GM12878 (cell line): Measurements from ENCODE around the gene HSPB1. TPM values are rescaled to one million over a fixed set of nuclear protein-coding genes. Genes with fewer than 3 reads are reported as not detected.

Source experiments
- ATAC-seq: fragments of 200-7000 bp; cut with Tn5 transposase; 3 replicates; pipeline ENCODE4 v1.9.1; 2020; ENCODE audit warnings: mild to moderate bottlenecking, moderate library complexity
- BruUV-seq: library from RNA; stranded (reverse); fragments of 400-500 nt; replicated peaks from 2 replicates; lab custom pipeline; 2021; lab: Mats Ljungman, UMichigan
- CTCF ChIA-PET: fragments of 300-600 bp; sonication (Branson Sonifier 250); formaldehyde crosslinking; extraction: SDS; loops from one replicate; lab custom pipeline; 2021; ENCODE audit warnings: inconsistent platforms; lab: Yijun Ruan, JAX
- POLR2A ChIA-PET: fragments of 350-600 bp; formaldehyde crosslinking; extraction: SDS; loops from one replicate; lab custom pipeline; 2021; ENCODE audit warnings: inconsistent platforms; lab: Charles Lee
- RAD21 ChIA-PET: fragments of 300-600 bp; sonication (Branson Sonifier 250); formaldehyde crosslinking; loops from one replicate; lab custom pipeline; 2023; ENCODE audit warnings: antibody characterized with exemption; ENCODE audit not compliant: unreplicated experiment; lab: Charles Lee
- SMC1A ChIA-PET: fragments of 300-600 bp; sonication (Branson Sonifier 250); formaldehyde crosslinking; loops from one replicate; lab custom pipeline; 2023; ENCODE audit not compliant: unreplicated experiment, uncharacterized antibody; lab: Charles Lee
- DNase-seq: peaks from one replicate; pipeline ENCODE4 v3.0.0-alpha.2; 2011; ENCODE audit warnings: low read depth, low spot score
- FAIRE-seq: peaks from 3 replicates; lab custom pipeline; 2011; peaks lifted over from hg19 to GRCh38; lab: Jason Lieb, UNC
- H2AFZ ChIP-seq: 2 replicates; pipeline ENCODE4 v1.6.0; 2011; ENCODE audit warnings: low read depth, low read length, control low read depth; ENCODE audit not compliant: control insufficient read depth
- H3K27ac ChIP-seq: 2 replicates; pipeline ENCODE4 v1.5.1; 2011; ENCODE audit warnings: control low read depth; ENCODE audit not compliant: control insufficient read depth, insufficient read depth
- H3K27me3 ChIP-seq, 2 experiments: replicated peaks in 1 of 2; 2 replicates each; pipeline versions ENCODE4 v1.6.0 to v1.6.1; 2011; ENCODE audit warnings: low read length in 1 of 2; ENCODE audit not compliant: control insufficient read depth in 2 of 2, insufficient read depth in 2 of 2
- H3K36me3 ChIP-seq, 2 experiments: 2 replicates each; pipeline ENCODE4 v1.5.1; 2011; ENCODE audit warnings: low read length in 1 of 2; ENCODE audit not compliant: control insufficient read depth in 2 of 2, insufficient read depth in 2 of 2
- H3K4me1 ChIP-seq: 2 replicates; pipeline ENCODE4 v1.6.1; 2011; ENCODE audit warnings: mild to moderate bottlenecking, low read length, moderate library complexity, mixed read lengths; ENCODE audit not compliant: control insufficient read depth, insufficient read depth
- H3K4me2 ChIP-seq: 2 replicates; pipeline ENCODE4 v1.6.0; 2011; ENCODE audit warnings: control low read depth; ENCODE audit not compliant: control insufficient read depth, insufficient read depth
- H3K4me3 ChIP-seq: fragments of 200-600 bp; sonication (generic); 2 replicates; pipeline ENCODE4 v1.5.1; 2016
- H3K79me2 ChIP-seq: 2 replicates; pipeline ENCODE4 v1.6.0; 2011; ENCODE audit warnings: low read length; ENCODE audit not compliant: control insufficient read depth, insufficient read depth
- H3K9ac ChIP-seq: 2 replicates; pipeline ENCODE4 v1.8.0; 2011; ENCODE audit warnings: low read length, control low read depth, mixed read lengths; ENCODE audit not compliant: control insufficient read depth, insufficient read depth
- H3K9me3 ChIP-seq: replicated peaks from 3 replicates; pipeline ENCODE4 v1.5.1; 2011; ENCODE audit warnings: mild to moderate bottlenecking, low read length; ENCODE audit not compliant: control insufficient read depth, insufficient read depth
- H4K20me1 ChIP-seq: 2 replicates; pipeline ENCODE4 v1.6.0; 2011; ENCODE audit not compliant: control insufficient read depth, insufficient read depth
- EED ChIP-seq: sonication (generic); IDR thresholded peaks from 2 replicates; pipeline ENCODE4 v1.6.1; 2016; ENCODE audit warnings: antibody characterized with exemption, low read depth
- HDAC2 ChIP-seq: fragments of 200-600 bp; sonication (generic); IDR thresholded peaks from 2 replicates; pipeline ENCODE4 v1.6.1; 2017
- POLR2A ChIP-seq: IDR thresholded peaks from 2 replicates; pipeline ENCODE4 v1.6.1; 2011; ENCODE audit warnings: low read depth, mild to moderate bottlenecking, low read length
- SIX5 ChIP-seq: IDR thresholded peaks from 2 replicates; pipeline ENCODE4 v1.6.1; 2011; ENCODE audit warnings: mild to moderate bottlenecking, low read depth, low read length, moderate library complexity; ENCODE audit not compliant: severe bottlenecking
- ZBTB33 ChIP-seq: fragments of 450-650 bp; IDR thresholded peaks from 2 replicates; pipeline ENCODE4 v1.6.1; 2017; ENCODE audit warnings: mild to moderate bottlenecking
- ZNF592 ChIP-seq: fragments of 450-650 bp; IDR thresholded peaks from 2 replicates; pipeline ENCODE4 v1.6.1; 2017; ENCODE audit warnings: mild to moderate bottlenecking, moderate library complexity
- ZNF687 ChIP-seq: fragments of 450-650 bp; IDR thresholded peaks from 2 replicates; pipeline ENCODE4 v1.6.1; 2017; ENCODE audit warnings: mild to moderate bottlenecking, moderate library complexity
- WGBS: methylation state at CpG from one replicate; pipeline ENCODE4 v1.1.6; 2016; ENCODE audit warnings: low lambda C conversion rate; ENCODE audit not compliant: insufficient replicate concordance, insufficient coverage; ENCODE audit errors: missing lambda C conversion rate; 5-methylcytosine and 5-hydroxymethylcytosine counted together
- in situ Hi-C: fragments of 300-500 bp; cut with MboI; formaldehyde crosslinking; loops from 9 replicates; pipeline ENCODE4 v1.14.3; 2018; ENCODE audit warnings: mixed read lengths
- intact Hi-C: fragments of 100-400 bp; cut with micrococcal nuclease; formaldehyde crosslinking; loops from one replicate; pipeline ENCODE4 v1.14.2; 2022; ENCODE audit not compliant: unreplicated experiment
- polyA plus RNA-seq, 11 experiments: library from polyadenylated mRNA; depleted of rRNA in 4 of 11; unstranded in 6 of 11; stranded (reverse) in 5 of 11; fragments of >200 nt; fragmentation: Nextera tagmentation in 4 of 11; fragmentation: Illumina TruSeq in 1 of 11; extraction: Ambion mirVana in 4 of 11; extraction: Trizol in 1 of 11; gene quantifications; 1 replicate in 1 of 11; 2 replicates in 10 of 11; pipeline versions ENCODE4 v1.2.1 to v1.2.3, GENCODE V29; 2011 to 2016; ENCODE audit warnings: inconsistent platforms in 2 of 11, missing spikeins in 2 of 11, low read depth in 1 of 11
- total RNA-seq, 4 experiments: library from RNA; depleted of rRNA in 3 of 4; stranded (reverse); fragments of >200 nt in 3 of 4; fragmentation: Illumina TruSeq in 1 of 4; extraction: Trizol in 1 of 4; gene quantifications; 2 replicates each; pipeline versions ENCODE4 v1.2.1 to v1.2.3, GENCODE V29; 2013 to 2021

HSPB1 gene
- total and polyA plus RNA-seq, 10 of the 15 experiments (the other 5 are each of a cell fraction or from before 2014, with no cell fraction given): 13.7 to 297 (median 62.0) TPM

- ChIA-PET RAD21 (no interaction called here), CTCF (interaction anchor here (1.2 to 1.6 kb wide), 2 partner anchors 35 to 89 kb away, joined by 3 to 4 read pairs; no protein-coding TSS in a partner anchor), POLR2A (no interaction called here), SMC1A (interaction anchor here (0.6 to 1.5 kb wide), 2 partner anchors 10 to 13 kb away, joined by 3 to 4 read pairs; no protein-coding TSS in a partner anchor)
- 0 out of 2 replicates have a peak, but pooled peaks cover 3% of the 10 kb centered on the region for H3K4me1 ChIP-seq
- H3K27ac ChIP-seq: no peak overlapping the region
- H3K79me2 ChIP-seq: peaks cover 81% of the 10 kb centered on the region
- H3K4me2 ChIP-seq: no peak overlapping the region
- WGBS: 69% methylated on average over 7 of the region's 7 CpGs
- ATAC-seq (no peak), DNase-seq (no peak), FAIRE-seq (no peak)
- intact Hi-C loops (no loop called here), in situ Hi-C loops (no loop called here)
- H3K9me3 ChIP-seq: peaks cover 2% of the 10 kb centered on the region; the same call in 2 of the 3 replicates
- no TSS peak for BruUV-seq
- H3K36me3 ChIP-seq: peaks cover 11 to 35% of the 10 kb centered on the region in 2 experiments
- TF ChIP-seq ZNF687: no peak
- no peak for TF ChIP-seq ZNF592
- no peak for TF ChIP-seq ZBTB33
- no peak for TF ChIP-seq SIX5
- TF ChIP-seq POLR2A: 0 out of 2 replicates have a peak, but pooled peaks have one; percentile 23
- no peak for TF ChIP-seq EED
- TF ChIP-seq HDAC2: no peak
- no peak overlapping the region for H3K4me3 ChIP-seq
- H3K9ac ChIP-seq: no peak overlapping the region
- no peak overlapping the region for H2AFZ ChIP-seq
- H4K20me1 ChIP-seq: peaks cover 15% of the 10 kb centered on the region
- no peaks in the 10 kb centered on the region for H3K27me3 ChIP-seq
These were observed 48.9 kb downstream of the HSPB1 start for GRCh38 chr7:76351372-76351771.
